Endothelial cell of umbilical vein (primary cell): ENCODE results near the gene RASAL2. TPM values are rescaled to one million over a fixed set of nuclear protein-coding genes. Genes with fewer than 3 reads are reported as not detected.

Experiments used
- BruUV-seq: library from RNA; stranded (reverse); fragments of 400-500 nt; replicated peaks from 2 replicates; lab custom pipeline; 2021; lab: Mats Ljungman, UMichigan
- CTCF ChIA-PET: fragments of 300-600, 350-600 bp; sonication (Branson Sonifier 250); formaldehyde crosslinking; loops from one replicate; lab custom pipeline; 2021; ENCODE audit warnings: antibody characterized with exemption, inconsistent platforms; lab: Charles Lee
- POLR2A ChIA-PET: fragments of 300-600, 350-600 bp; sonication (Branson Sonifier 250); formaldehyde crosslinking; loops from one replicate; lab custom pipeline; 2021; ENCODE audit warnings: antibody characterized with exemption, inconsistent platforms; lab: Charles Lee
- DNase-seq: peaks from one replicate; pipeline ENCODE4 v3.0.0-alpha.2; 2011; ENCODE audit warnings: low read depth, low spot score
- FAIRE-seq: peaks from 2 replicates; lab custom pipeline; 2011; peaks lifted over from hg19 to GRCh38; lab: Jason Lieb, UNC
- H2AFZ ChIP-seq: 2 replicates; pipeline ENCODE4 v1.6.0; 2012; ENCODE audit warnings: low read depth, low read length, control low read depth, inconsistent platforms
- H3K27ac ChIP-seq: 2 replicates; pipeline ENCODE4 v1.5.1; 2011; ENCODE audit warnings: low read depth, mild to moderate bottlenecking, control low read depth, low read length, moderate library complexity; ENCODE audit not compliant: insufficient read depth
- H3K27me3 ChIP-seq, 2 experiments: 2 replicates each; pipeline versions ENCODE4 v1.6.0 to v1.6.1; 2011; ENCODE audit warnings: low read length in 2 of 2, mixed read lengths in 1 of 2; ENCODE audit not compliant: control insufficient read depth in 2 of 2, insufficient read depth in 2 of 2
- H3K36me3 ChIP-seq, 2 experiments: 2 replicates in 1 of 2; 3 replicates in 1 of 2; pipeline ENCODE4 v1.5.1; 2011; ENCODE audit warnings: low read length in 2 of 2, mild to moderate bottlenecking in 1 of 2, moderate library complexity in 1 of 2; ENCODE audit not compliant: control insufficient read depth in 2 of 2, insufficient read depth in 2 of 2; ENCODE audit errors: extremely low read depth in 1 of 2
- H3K4me1 ChIP-seq: 3 replicates; pipeline ENCODE4 v1.5.1; 2011; ENCODE audit warnings: mild to moderate bottlenecking, low read length; ENCODE audit not compliant: control insufficient read depth, insufficient read depth; ENCODE audit errors: extremely low read depth
- H3K4me2 ChIP-seq: 2 replicates; pipeline ENCODE4 v1.6.1; 2011; ENCODE audit warnings: low read length, control low read depth, mixed read lengths; ENCODE audit not compliant: insufficient read depth
- H3K4me3 ChIP-seq, 3 experiments: fragments of 200-600 bp in 1 of 3; sonication (generic), shearing (Covaris generic) in 1 of 3; replicated peaks in 1 of 3; 2 replicates each; pipeline ENCODE4 v1.5.1; 2011 to 2016; ENCODE audit warnings: control low read depth in 3 of 3, low read length in 3 of 3, mild to moderate bottlenecking in 2 of 3, inconsistent platforms in 1 of 3, low read depth in 1 of 3, moderate library complexity in 1 of 3; ENCODE audit not compliant: insufficient read depth in 1 of 3
- H3K79me2 ChIP-seq: 2 replicates; pipeline ENCODE4 v1.6.0; 2012; ENCODE audit warnings: low read length, inconsistent platforms; ENCODE audit not compliant: control insufficient read depth, insufficient read depth
- H3K9ac ChIP-seq: replicated peaks from 2 replicates; pipeline ENCODE3; 2011; ENCODE audit warnings: low read length, control low read depth; ENCODE audit not compliant: insufficient read depth; ENCODE audit errors: extremely low read depth
- H3K9me1 ChIP-seq: replicated peaks from 3 replicates; pipeline ENCODE4 v1.6.0; 2011; ENCODE audit warnings: mild to moderate bottlenecking, low read length; ENCODE audit not compliant: control insufficient read depth, insufficient read depth; ENCODE audit errors: extremely low read depth
- H3K9me3 ChIP-seq: replicated peaks from 2 replicates; pipeline ENCODE4 v1.5.1; 2012; ENCODE audit warnings: low read length, inconsistent platforms; ENCODE audit not compliant: control insufficient read depth, insufficient read depth
- H4K20me1 ChIP-seq: replicated peaks from 2 replicates; pipeline ENCODE3; 2011; ENCODE audit warnings: mild to moderate bottlenecking, low read length; ENCODE audit not compliant: control insufficient read depth, insufficient read depth; ENCODE audit errors: extremely low read depth
- CTCF ChIP-seq, 2 donors: IDR thresholded peaks; 1 replicate in 1 of 2; 2 replicates in 1 of 2; pipeline ENCODE4 v1.5.1; 2011; ENCODE audit warnings: low read length in 2 of 2, mild to moderate bottlenecking in 2 of 2, moderate library complexity in 2 of 2, control low read depth in 1 of 2, inconsistent platforms in 1 of 2, low read depth in 1 of 2; ENCODE audit not compliant: insufficient read depth in 1 of 2; ENCODE audit errors: extremely low read depth in 1 of 2
- EZH2 ChIP-seq: IDR thresholded peaks from 2 replicates; pipeline ENCODE4 v1.6.1; 2012; ENCODE audit warnings: borderline replicate concordance, low read depth, mild to moderate bottlenecking, moderate library complexity, low read length, inconsistent platforms; ENCODE audit not compliant: severe bottlenecking
- FOS ChIP-seq: IDR thresholded peaks from 2 replicates; pipeline ENCODE4 v1.6.1; 2011; ENCODE audit warnings: mild to moderate bottlenecking, low read length, moderate library complexity, borderline replicate concordance; ENCODE audit not compliant: insufficient read depth
- GATA2 ChIP-seq: IDR thresholded peaks from 2 replicates; pipeline ENCODE4 v1.7.0; 2011; ENCODE audit warnings: low read depth, mild to moderate bottlenecking, moderate library complexity, mixed read lengths, low read length; ENCODE audit not compliant: insufficient read length, insufficient read depth
- JUN ChIP-seq: IDR thresholded peaks from 2 replicates; pipeline ENCODE4 v1.6.1; 2011; ENCODE audit warnings: borderline replicate concordance, low read depth; ENCODE audit not compliant: insufficient read length, insufficient read depth
- MYC ChIP-seq: IDR thresholded peaks from one replicate; pipeline ENCODE4 v1.6.1; 2011; ENCODE audit warnings: mild to moderate bottlenecking, low read depth, low read length
- POLR2A ChIP-seq: IDR thresholded peaks from 2 replicates; pipeline ENCODE4 v1.6.1; 2012; ENCODE audit warnings: low read depth, mild to moderate bottlenecking, control low read depth, low read length
- POLR2AphosphoS5 ChIP-seq: IDR thresholded peaks from 2 replicates; pipeline ENCODE4 v1.6.1; 2012; ENCODE audit warnings: low read depth, mild to moderate bottlenecking, control low read depth, low read length, moderate library complexity; ENCODE audit not compliant: insufficient read depth
- dilution Hi-C: fragments of 300-500 bp; cut with MboI; formaldehyde crosslinking; loops from one replicate; pipeline ENCODE4 v1.15.0; 2019; ENCODE audit warnings: low sequenced_read_pairs; ENCODE audit not compliant: extremely low pct_ligation_motif_present
- intact Hi-C: fragments of 100-400 bp; cut with micrococcal nuclease; formaldehyde crosslinking; loops from one replicate; pipeline ENCODE4 v1.10.0; 2022
- polyA plus RNA-seq, 4 experiments: library from polyadenylated mRNA; depleted of rRNA in 3 of 4; stranded (reverse) in 3 of 4; unstranded in 1 of 4; fragments of >200 nt; gene quantifications; 2 replicates each; pipeline versions ENCODE4 v1.2.1 to v1.2.3, GENCODE V29; 2011 to 2012; ENCODE audit warnings: missing spikeins in 1 of 4
- total RNA-seq: library from RNA; stranded (reverse); gene quantifications from 2 replicates; pipeline ENCODE4 v1.2.3, GENCODE V29; 2021
- TF ChIP-seq, protein P1 (sequence below): IDR thresholded peaks from 2 replicates; pipeline ENCODE4 v1.6.1; 2011; ENCODE audit not compliant: insufficient read depth, insufficient read length

Gene RASAL2
- total and polyA plus RNA-seq, 2 donors (not counting 3 experiments of a cell fraction or from before 2014, with no cell fraction given) = 12.5 to 15.5 TPM

DNA sequence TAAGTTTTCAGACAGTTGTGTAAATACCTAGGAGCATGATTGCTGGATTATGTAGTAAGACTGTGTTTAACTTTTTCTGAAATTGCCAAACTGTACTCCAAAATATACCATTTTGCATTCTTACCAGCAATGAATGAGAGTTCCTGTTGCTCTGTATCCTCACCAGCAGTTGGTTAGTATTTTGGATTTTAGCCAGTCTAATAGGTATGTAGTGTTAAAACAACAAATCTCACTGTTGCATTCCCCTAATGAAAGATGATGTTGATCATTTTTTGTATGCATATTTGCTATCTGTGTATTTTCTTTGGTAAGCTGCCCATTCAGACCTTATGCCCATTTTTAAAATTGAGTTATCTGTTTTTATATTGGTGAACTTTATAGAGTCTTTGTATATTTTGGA is 89.9 kb downstream of the RASAL2 start:
- peaks cover 2% of the 10 kb centered on the region for H3K79me2 ChIP-seq
- BruUV-seq = no TSS peak

More for the DNA sequence above, 89.9 kb downstream of the RASAL2 start:
- intact Hi-C loops = no loop called here
- H3K4me2 ChIP-seq = no peak overlapping the region
- H3K27me3 ChIP-seq = no peaks in the 10 kb centered on the region
- CTCF ChIA-PET = no interaction called here
- no peaks in the 10 kb centered on the region for H4K20me1 ChIP-seq
- DNase-seq (no peak), FAIRE-seq (peak; percentile 12)
- no peak overlapping the region for H3K4me3 ChIP-seq
- no peaks in the 10 kb centered on the region for H3K36me3 ChIP-seq
- H3K4me1 ChIP-seq = peaks cover 6% of the 10 kb centered on the region
- H2AFZ ChIP-seq = no peak overlapping the region
- dilution Hi-C loops = no loop called here
- no peaks in the 10 kb centered on the region for H3K9me1 ChIP-seq
- H3K9me3 ChIP-seq = no peaks in the 10 kb centered on the region
- no peak for TF ChIP-seq MYC
- TF ChIP-seq GATA2 = no peak
- TF ChIP-seq, protein P1, sequence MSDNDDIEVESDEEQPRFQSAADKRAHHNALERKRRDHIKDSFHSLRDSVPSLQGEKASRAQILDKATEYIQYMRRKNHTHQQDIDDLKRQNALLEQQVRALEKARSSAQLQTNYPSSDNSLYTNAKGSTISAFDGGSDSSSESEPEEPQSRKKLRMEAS = no peak
- no peak for TF ChIP-seq EZH2
- TF ChIP-seq JUN = no peak
- no peak for TF ChIP-seq POLR2AphosphoS5
- TF ChIP-seq FOS = no peak
- no peak for TF ChIP-seq CTCF (IDR thresholded peaks at IDR 0.05; ENCODE audit: extremely low read depth in 1 of 2, insufficient read depth in 1 of 2, low read depth in 1 of 2, low read length in 2 of 2)
- TF ChIP-seq POLR2A = no peak
- H3K27ac ChIP-seq = no peak overlapping the region
- POLR2A ChIA-PET = no interaction called here
- no peak overlapping the region for H3K9ac ChIP-seq
